OCI-LY7 (cell line): ENCODE data around the gene CHD3. TPM values are rescaled to one million over a fixed set of nuclear protein-coding genes. Genes with fewer than 3 reads are reported as not detected.

Source experiments
- BruUV-seq: library from RNA; stranded (reverse); fragments of 400-500 nt; replicated peaks from 2 replicates; lab custom pipeline; 2021; lab: Mats Ljungman, UMichigan
- CTCF ChIA-PET: fragments of 300-600 bp; sonication (Branson Sonifier 250); formaldehyde crosslinking; loops from one replicate; lab custom pipeline; 2022; ENCODE audit warnings: antibody characterized with exemption; ENCODE audit not compliant: unreplicated experiment; lab: Charles Lee
- POLR2A ChIA-PET: fragments of 300-600 bp; sonication (Branson Sonifier 250); formaldehyde crosslinking; loops from one replicate; lab custom pipeline; 2022; ENCODE audit warnings: antibody characterized with exemption; lab: Charles Lee
- DNase-seq: peaks from one replicate; pipeline ENCODE4 v3.0.0-alpha.2; 2015; ENCODE audit warnings: low spot score
- H2AFZ ChIP-seq: fragments of 200-600 bp; sonication (generic), shearing (Covaris generic); 2 replicates; pipeline ENCODE4 v1.6.1; 2014; ENCODE audit warnings: mild to moderate bottlenecking, antibody characterized with exemption, low read length, moderate library complexity
- H3K27ac ChIP-seq: fragments of 200-600 bp; sonication (generic); 2 replicates; pipeline ENCODE4 v1.5.1; 2014; ENCODE audit warnings: mixed run types, low read depth, mild to moderate bottlenecking, moderate library complexity, low read length, inconsistent platforms; ENCODE audit not compliant: poor library complexity, severe bottlenecking
- H3K36me3 ChIP-seq: fragments of 200-600 bp; sonication (generic); 2 replicates; pipeline ENCODE4 v1.6.1; 2014; ENCODE audit warnings: mild to moderate bottlenecking, antibody characterized with exemption, low read length, moderate library complexity, mixed read lengths; ENCODE audit not compliant: insufficient read depth
- H3K4me1 ChIP-seq: fragments of 200-600 bp; sonication (generic); 2 replicates; pipeline ENCODE4 v1.5.1; 2014; ENCODE audit warnings: mild to moderate bottlenecking, low read length; ENCODE audit not compliant: insufficient read depth, poor library complexity, severe bottlenecking
- H3K4me2 ChIP-seq: fragments of 200-600 bp; sonication (generic); 2 replicates; pipeline ENCODE4 v1.6.1; 2014; ENCODE audit warnings: mild to moderate bottlenecking, low read length
- H3K4me3 ChIP-seq: fragments of 200-600 bp; sonication (generic); 2 replicates; pipeline ENCODE4 v1.5.1; 2014; ENCODE audit warnings: mild to moderate bottlenecking, low read depth, low read length; ENCODE audit not compliant: poor library complexity, severe bottlenecking
- H3K79me2 ChIP-seq: fragments of 200-600 bp; sonication (generic); 2 replicates; pipeline ENCODE4 v1.6.1; 2016; ENCODE audit warnings: low read depth, mild to moderate bottlenecking, low read length, moderate library complexity, mixed read lengths; ENCODE audit not compliant: insufficient read depth
- H3K9me2 ChIP-seq: fragments of 200-600 bp; sonication (generic); 2 replicates; pipeline ENCODE4 v1.6.1; 2016; ENCODE audit warnings: mild to moderate bottlenecking, low read length, mixed read lengths; ENCODE audit not compliant: insufficient read depth
- H3K9me3 ChIP-seq: fragments of 200-600 bp; sonication (generic); 2 replicates; pipeline ENCODE4 v1.6.1; 2014; ENCODE audit warnings: mild to moderate bottlenecking, mixed run types, low read length, mixed read lengths
- H4K20me1 ChIP-seq: fragments of 200-600 bp; sonication (generic); 2 replicates; pipeline ENCODE4 v1.6.1; 2014; ENCODE audit warnings: mild to moderate bottlenecking, antibody characterized with exemption, low read length, moderate library complexity, mixed read lengths; ENCODE audit not compliant: insufficient read depth
- CTCF ChIP-seq: fragments of 200-600 bp; sonication (generic); conservative IDR thresholded peaks from 2 replicates; pipeline ENCODE4 v1.5.1; 2014; ENCODE audit warnings: mild to moderate bottlenecking, antibody characterized with exemption, low read length, moderate library complexity, mixed read lengths
- EZH2phosphoT487 ChIP-seq: fragments of 200-600 bp; sonication (generic); IDR thresholded peaks from 2 replicates; pipeline ENCODE4 v1.6.1; 2018; ENCODE audit warnings: low read depth, borderline replicate concordance, mild to moderate bottlenecking, mixed run types, antibody characterized with exemption, low read length, moderate library complexity, mixed read lengths
- intact Hi-C: fragments of 100-400 bp; cut with micrococcal nuclease; formaldehyde crosslinking; loops from one replicate; pipeline ENCODE4 v1.10.0; 2022; ENCODE audit not compliant: unreplicated experiment
- total RNA-seq, 2 experiments: library from RNA; depleted of rRNA in 1 of 2; stranded (reverse); fragments of >200 nt in 1 of 2; shearing (Covaris generic) in 1 of 2; gene quantifications; 2 replicates each; pipeline ENCODE4 v1.2.3, GENCODE V29; 2014 to 2022

The CHD3 gene
- total RNA-seq, 2 experiments from 2014 or later = 42.5 to 126 TPM

GRCh38 chr17:7855660-7856010, 33.0 kb upstream of the CHD3 start:
- peak overlapping the region; percentile 86 for H3K27ac ChIP-seq
- no peak for TF ChIP-seq EZH2phosphoT487
- no peak for TF ChIP-seq CTCF
- peak overlapping the region; percentile 86 for H3K4me3 ChIP-seq
- no peaks in the 10 kb centered on the region for H3K9me3 ChIP-seq
- H3K4me2 ChIP-seq = peak overlapping the region; percentile 91
- intact Hi-C loops = no loop called here
- ChIA-PET POLR2A (interaction anchor here (0.6 to 2.1 kb wide), 2 partner anchors 9 to 18 kb away, joined by 3 to 10 read pairs; no protein-coding TSS in a partner anchor), CTCF (interaction anchor here (0.6 kb wide), 2 partner anchors 19 to 52 kb away, joined by 6 to 7 read pairs; no protein-coding TSS in a partner anchor)
- H3K4me1 ChIP-seq = peaks cover 47% of the 10 kb centered on the region
- H3K36me3 ChIP-seq = peaks cover 75% of the 10 kb centered on the region
- H3K9me2 ChIP-seq = no peaks in the 10 kb centered on the region
- H2AFZ ChIP-seq = no peak overlapping the region
- no peak for DNase-seq
- peaks cover 39% of the 10 kb centered on the region for H3K79me2 ChIP-seq
- BruUV-seq = no TSS peak
- H4K20me1 ChIP-seq = peaks cover 8% of the 10 kb centered on the region; the same call in 1 of the 2 replicates

GRCh38 chr17:7856011-7856810, 32.4 kb upstream of the CHD3 start:
- intact Hi-C loops = no loop called here
- H3K4me3 ChIP-seq = peak overlapping the region; percentile 86
- no TSS peak for BruUV-seq
- CTCF ChIA-PET = interaction anchor here (0.6 to 1.0 kb wide), 3 partner anchors 19 to 52 kb away, joined by 3 to 7 read pairs (median 6); no protein-coding TSS in a partner anchor
- TF ChIP-seq EZH2phosphoT487 (no peak), CTCF (no peak)
- H3K4me2 ChIP-seq = peak overlapping the region; percentile 91
- peak; percentile 56 for DNase-seq
- H3K79me2 ChIP-seq = peaks cover 44% of the 10 kb centered on the region
- POLR2A ChIA-PET = interaction anchor here (0.6 to 2.1 kb wide), 3 partner anchors 9 to 30 kb away, joined by 3 to 10 read pairs (median 3); no protein-coding TSS in a partner anchor
- H3K9me3 ChIP-seq = no peaks in the 10 kb centered on the region
- peaks cover 47% of the 10 kb centered on the region for H3K4me1 ChIP-seq
- H3K27ac ChIP-seq = peak overlapping the region; percentile 86
- H4K20me1 ChIP-seq = peaks cover 8% of the 10 kb centered on the region; the same call in 1 of the 2 replicates
- H3K9me2 ChIP-seq = no peaks in the 10 kb centered on the region
- H2AFZ ChIP-seq = peak overlapping the region; percentile 11; the same call in 1 of the 2 replicates
- peaks cover 75% of the 10 kb centered on the region for H3K36me3 ChIP-seq
